A549 (cell line): ENCODE data around the gene DYNLT2. TPM values are rescaled to one million over a fixed set of nuclear protein-coding genes. Genes with fewer than 3 reads are reported as not detected.
A peak's percentile ranks its signal among the peaks of the same experiment; 100 is the strongest.

Experiments
- ATAC-seq, 2 experiments: fragments of 200-7000 bp in 1 of 2; fragments of >200 bp in 1 of 2; cut with Nextera tagmentation in 1 of 2; cut with Tn5 transposase in 1 of 2; 3 replicates each; pipeline versions ENCODE4 v1.8.0 to v1.9.1; 2018 to 2020; ENCODE audit warnings: mild to moderate bottlenecking in 1 of 2, moderate library complexity in 1 of 2
- CTCF ChIA-PET: fragments of 300-600 bp; sonication (Branson Sonifier 250); formaldehyde crosslinking; extraction: SDS; loops from one replicate; lab custom pipeline; 2021; ENCODE audit warnings: antibody characterized with exemption, inconsistent platforms; lab: Yijun Ruan, JAX
- POLR2A ChIA-PET: fragments of 350-600 bp; formaldehyde crosslinking; extraction: SDS; loops from one replicate; lab custom pipeline; 2021; ENCODE audit warnings: antibody characterized with exemption, inconsistent platforms; lab: Yijun Ruan, JAX
- DNase-seq, 2 experiments: peaks; one replicate each; pipeline versions ENCODE4 v3.0.0 to v3.0.0-alpha.2; 2011 to 2016; ENCODE audit warnings: low read depth in 1 of 2, low spot score in 1 of 2
- FAIRE-seq: peaks from 2 replicates; lab custom pipeline; 2011; peaks lifted over from hg19 to GRCh38; lab: Jason Lieb, UNC
- H3K27ac ChIP-seq, 2 experiments: fragments of >200 bp; sonication (Bioruptor Twin); formaldehyde crosslinking; 3 replicates each; pipeline ENCODE4 v1.5.1; 2016 to 2017
- H3K4me1 ChIP-seq: fragments of >200 bp; sonication (Bioruptor Twin); formaldehyde crosslinking; 3 replicates; pipeline ENCODE4 v1.6.1; 2016
- H3K4me2 ChIP-seq: fragments of >200 bp; sonication (Bioruptor Twin); formaldehyde crosslinking; 3 replicates; pipeline ENCODE4 v1.6.1; 2016
- H3K4me3 ChIP-seq: fragments of >200 bp; sonication (Bioruptor Twin); formaldehyde crosslinking; 3 replicates; pipeline ENCODE4 v1.5.1; 2016
- H3K9me3 ChIP-seq: fragments of >200 bp; sonication (Bioruptor Twin); formaldehyde crosslinking; 3 replicates; pipeline ENCODE4 v1.6.1; 2016
- CBX8 ChIP-seq: fragments of 200-600 bp; sonication (generic); IDR thresholded peaks from 2 replicates; pipeline ENCODE4 v1.6.1; 2016
- EP300 ChIP-seq, 2 experiments: fragments of >200 bp; sonication (Bioruptor Twin); formaldehyde crosslinking; IDR thresholded peaks; 2 replicates in 1 of 2; 3 replicates in 1 of 2; pipeline ENCODE4 v1.6.1; 2016 to 2017
- FOSB ChIP-seq: fragments of 250-450 bp; sonication (Bioruptor Pico); IDR thresholded peaks from 2 replicates; pipeline ENCODE4 v1.5.0; 2020; ENCODE audit warnings: mild to moderate bottlenecking, moderate library complexity
- FOXS1 ChIP-seq: fragments of 250-450 bp; sonication (Bioruptor Pico); IDR thresholded peaks from 2 replicates; pipeline ENCODE4 v1.5.0; 2020; ENCODE audit warnings: mild to moderate bottlenecking, moderate library complexity
- GATA3 ChIP-seq: IDR thresholded peaks from 2 replicates; pipeline ENCODE4 v1.6.1; 2012; ENCODE audit warnings: borderline replicate concordance
- HEYL ChIP-seq: fragments of 250-450 bp; sonication (Bioruptor Pico); IDR thresholded peaks from 2 replicates; pipeline ENCODE4 v1.8.0; 2021; ENCODE audit warnings: mild to moderate bottlenecking, moderate library complexity
- HMGXB4 ChIP-seq: fragments of 250-450 bp; sonication (Bioruptor Pico); IDR thresholded peaks from 2 replicates; pipeline ENCODE4 v1.5.0; 2021; ENCODE audit warnings: mild to moderate bottlenecking, moderate library complexity, borderline replicate concordance
- HOXA7 ChIP-seq: fragments of 250-450 bp; sonication (Bioruptor Pico); IDR thresholded peaks from 2 replicates; pipeline ENCODE4 v1.5.0; 2020; ENCODE audit warnings: mild to moderate bottlenecking, moderate library complexity
- HOXB5 ChIP-seq: fragments of 250-450 bp; sonication (Bioruptor Pico); IDR thresholded peaks from 2 replicates; pipeline ENCODE4 v1.5.0; 2020; ENCODE audit warnings: mild to moderate bottlenecking, moderate library complexity
- JUN ChIP-seq, 2 experiments: fragments of >200 bp; sonication (Bioruptor Twin); formaldehyde crosslinking; IDR thresholded peaks; 2 replicates in 1 of 2; 3 replicates in 1 of 2; pipeline ENCODE4 v1.6.1; 2016 to 2017
- MAFK ChIP-seq: fragments of 450-650 bp; IDR thresholded peaks from 2 replicates; pipeline ENCODE4 v1.6.1; 2014; ENCODE audit not compliant: partially characterized antibody
- MAX ChIP-seq: IDR thresholded peaks from 2 replicates; pipeline ENCODE4 v1.6.1; 2012
- MAZ ChIP-seq: fragments of 150-350 bp; IDR thresholded peaks from 2 replicates; pipeline ENCODE4 v1.6.1; 2014; ENCODE audit warnings: antibody characterized with exemption, low read depth, low read length, borderline replicate concordance
- MYC ChIP-seq: IDR thresholded peaks from 2 replicates; pipeline ENCODE4 v1.6.1; 2012; ENCODE audit warnings: mild to moderate bottlenecking, inconsistent platforms, low read length, improper control_type of control experiment, borderline replicate concordance
- NPAS2 ChIP-seq: fragments of 250-450 bp; sonication (Bioruptor Pico); IDR thresholded peaks from 2 replicates; pipeline ENCODE4 v1.8.0; 2022; ENCODE audit warnings: mild to moderate bottlenecking, moderate library complexity, borderline replicate concordance
- PHF8 ChIP-seq: fragments of 200-600 bp; sonication (generic); IDR thresholded peaks from 2 replicates; pipeline ENCODE4 v1.6.1; 2016; ENCODE audit warnings: low read depth, mild to moderate bottlenecking, antibody characterized with exemption, moderate library complexity, borderline replicate concordance
- POLR2A ChIP-seq: IDR thresholded peaks from 2 replicates; pipeline ENCODE4 v1.6.1; 2012; ENCODE audit warnings: mild to moderate bottlenecking, low read length
- RARB ChIP-seq: fragments of 250-450 bp; sonication (Bioruptor Pico); IDR thresholded peaks from 2 replicates; pipeline ENCODE4 v1.8.0; 2021; ENCODE audit warnings: mild to moderate bottlenecking, moderate library complexity
- REST ChIP-seq: fragments of 200-600 bp; sonication (generic); IDR thresholded peaks from 2 replicates; pipeline ENCODE4 v1.6.1; 2016; ENCODE audit warnings: antibody characterized with exemption, mild to moderate bottlenecking, moderate library complexity
- SMC3 ChIP-seq: fragments of >200 bp; sonication (Bioruptor Twin); formaldehyde crosslinking; IDR thresholded peaks from 3 replicates; pipeline ENCODE4 v1.6.1; 2018; ENCODE audit warnings: inconsistent platforms
- SREBF2 ChIP-seq: fragments of 450-650 bp; IDR thresholded peaks from 2 replicates; pipeline ENCODE4 v1.6.1; 2014; ENCODE audit warnings: mild to moderate bottlenecking, moderate library complexity
- ZC3H11A ChIP-seq: fragments of 450-650 bp; IDR thresholded peaks from 2 replicates; pipeline ENCODE4 v1.6.1; 2014; ENCODE audit warnings: antibody characterized with exemption, mild to moderate bottlenecking
- WGBS: methylation state at CpG from one replicate; pipeline ENCODE4 v1.1.6; 2017; ENCODE audit errors: missing lambda C conversion rate; 5-methylcytosine and 5-hydroxymethylcytosine counted together
- polyA plus RNA-seq, 4 experiments: library from polyadenylated mRNA; depleted of rRNA in 3 of 4; stranded (reverse); fragments of >200 nt; fragmentation: RNase III in 1 of 4; extraction: RNeasy Plus Mini Kit Qiagen cat#74134 plus additional on column Dnase treatment in 1 of 4; gene quantifications; 2 replicates in 3 of 4; 3 replicates in 1 of 4; pipeline ENCODE4 v1.2.3, GENCODE V29; 2011 to 2017
- TF ChIP-seq, protein P1 (sequence below): fragments of >200 bp; sonication (Bioruptor Twin); formaldehyde crosslinking; IDR thresholded peaks from 2 replicates; pipeline ENCODE4 v1.6.1; 2016
- TF ChIP-seq, protein P2 (sequence below): fragments of 450-650 bp; IDR thresholded peaks from 2 replicates; pipeline ENCODE4 v1.6.1; 2014; ENCODE audit warnings: antibody characterized with exemption
- TF ChIP-seq, protein P3 (sequence below): IDR thresholded peaks from 2 replicates; pipeline ENCODE4 v1.6.1; 2012

DYNLT2 gene
- polyA plus RNA-seq, 2 of the 4 experiments (the other 2 are of a cell fraction) = 1.1 to 2.0 TPM

DNA sequence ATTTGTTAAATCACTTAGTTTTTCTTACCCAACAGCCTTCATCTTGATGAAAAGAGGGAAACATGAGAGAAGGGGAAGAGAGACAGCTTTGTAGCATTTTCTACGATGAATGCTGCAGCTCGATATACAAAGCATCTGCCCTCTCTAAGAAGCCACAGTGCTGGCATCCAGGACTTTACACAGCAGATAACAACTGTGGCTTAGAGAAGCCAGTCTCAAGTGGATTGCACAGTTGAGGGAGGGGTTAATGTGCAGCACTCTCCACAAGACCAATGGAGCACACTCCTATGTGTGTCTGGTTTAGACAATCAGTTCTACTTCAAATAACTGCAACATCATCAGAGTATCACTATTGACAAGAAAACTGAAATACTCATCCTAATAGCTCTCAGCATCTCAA lies 43.6 kb downstream of the DYNLT2 start:
- Histone ChIP-seq H3K4me2 (no peak overlapping the region), H3K27ac (no peak overlapping the region), H3K9me3 (no peaks in the 10 kb centered on the region), H3K4me1 (peaks cover 24% of the 10 kb centered on the region), H3K4me3 (no peak overlapping the region)
- no peak for ATAC-seq
- POLR2A ChIA-PET = no interaction called here
- WGBS = 90% methylated on average over 2 of the region's 2 CpGs
- DNase-seq = no peak
- no peak for FAIRE-seq
- no peak for TF ChIP-seq MYC
- no peak for TF ChIP-seq EP300 (IDR thresholded peaks at IDR 0.05)
- TF ChIP-seq NPAS2 = no peak
- no peak for TF ChIP-seq MAFK
- CTCF ChIA-PET = interaction anchor here (1.3 kb wide), 1 partner anchor 10 kb away, joined by 3 read pairs; no protein-coding TSS in a partner anchor

DNA sequence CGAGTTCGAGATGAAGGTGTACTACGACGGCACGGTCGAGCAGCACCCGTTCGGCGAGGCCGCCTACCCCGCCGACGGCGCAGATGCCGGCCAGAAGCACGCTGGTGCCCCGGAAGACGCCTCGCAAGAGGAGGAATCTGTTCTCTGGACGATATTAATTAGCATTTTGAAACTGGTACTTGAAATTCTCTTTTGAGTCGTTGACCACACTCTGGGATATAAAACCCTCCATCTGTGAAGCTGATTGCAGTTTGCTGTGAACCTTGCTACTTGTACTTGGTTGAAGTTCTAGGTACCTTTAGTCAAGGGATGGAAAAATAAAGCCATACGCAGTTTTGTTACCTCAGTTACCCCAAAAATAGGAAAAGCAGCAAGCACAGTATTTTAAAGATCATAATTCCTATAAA lies 48.5 kb downstream of the DYNLT2 start:
- peaks cover 31% of the 10 kb centered on the region for H3K4me1 ChIP-seq
- FAIRE-seq = no peak
- H3K9me3 ChIP-seq = no peaks in the 10 kb centered on the region
- peak overlapping the region; percentile 90 to 100 for H3K27ac ChIP-seq
- ChIA-PET CTCF (interaction anchor here (0.8 to 1.4 kb wide), 2 partner anchors 8 to 25 kb away, joined by 3 read pairs; no protein-coding TSS in a partner anchor), POLR2A (interaction anchor here (0.5 to 2.1 kb wide), 7 partner anchors 9 to 746 kb away, joined by 3 to 13 read pairs (median 3); partner anchors contain the start of genes DYNLT2 and ERMARD)
- TF ChIP-seq HOXB5 (no peak), HEYL (CRISPR knock-in tag) (no peak), RARB (CRISPR knock-in tag) (no peak), GATA3 (no peak), HOXA7 (CRISPR knock-in tag) (no peak), SREBF2 (no peak), REST (no peak), EP300 (IDR thresholded peaks at IDR 0.05) (no peak)
- TF ChIP-seq, protein P1, sequence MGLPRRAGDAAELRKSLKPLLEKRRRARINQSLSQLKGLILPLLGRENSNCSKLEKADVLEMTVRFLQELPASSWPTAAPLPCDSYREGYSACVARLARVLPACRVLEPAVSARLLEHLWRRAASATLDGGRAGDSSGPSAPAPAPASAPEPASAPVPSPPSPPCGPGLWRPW = no peak
- TF ChIP-seq, protein P2, sequence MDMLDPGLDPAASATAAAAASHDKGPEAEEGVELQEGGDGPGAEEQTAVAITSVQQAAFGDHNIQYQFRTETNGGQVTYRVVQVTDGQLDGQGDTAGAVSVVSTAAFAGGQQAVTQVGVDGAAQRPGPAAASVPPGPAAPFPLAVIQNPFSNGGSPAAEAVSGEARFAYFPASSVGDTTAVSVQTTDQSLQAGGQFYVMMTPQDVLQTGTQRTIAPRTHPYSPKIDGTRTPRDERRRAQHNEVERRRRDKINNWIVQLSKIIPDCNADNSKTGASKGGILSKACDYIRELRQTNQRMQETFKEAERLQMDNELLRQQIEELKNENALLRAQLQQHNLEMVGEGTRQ = no peak
- no peak for DNase-seq
- WGBS = 17% methylated on average over 2 of the region's 22 CpGs
- H3K4me3 ChIP-seq = peak overlapping the region; percentile 67
- ATAC-seq = no peak
- H3K4me2 ChIP-seq = peak overlapping the region; percentile 94

GRCh38 chr6:169701954-169702839 lies 49.2 kb downstream of the DYNLT2 start, which contains the start of the genes C6orf120 and WDR27:
TSS of gene C6orf120 (plus strand) at chr6:169702126. CDS start at chr6:169702460, 334 bp downstream.
TSS of gene WDR27 (minus strand) at chr6:169702029. CDS start at chr6:169689005, 13,024 bp downstream.
- no peak for FAIRE-seq
- TF ChIP-seq FOXS1 (no peak), MAX (peak; percentile 69), PHF8 (peak; percentile 73), HMGXB4 (CRISPR knock-in tag) (no peak), MAZ (no peak), JUN (IDR thresholded peaks at IDR 0.05) (peak; percentile 75 to 77; a peak in 4 of 5 replicates), POLR2A (peak; percentile 78), FOSB (no peak), CBX8 (no peak), ZC3H11A (no peak), SMC3 (peak; percentile 7; the same call in 1 of the 3 replicates)
- TF ChIP-seq, protein P3, sequence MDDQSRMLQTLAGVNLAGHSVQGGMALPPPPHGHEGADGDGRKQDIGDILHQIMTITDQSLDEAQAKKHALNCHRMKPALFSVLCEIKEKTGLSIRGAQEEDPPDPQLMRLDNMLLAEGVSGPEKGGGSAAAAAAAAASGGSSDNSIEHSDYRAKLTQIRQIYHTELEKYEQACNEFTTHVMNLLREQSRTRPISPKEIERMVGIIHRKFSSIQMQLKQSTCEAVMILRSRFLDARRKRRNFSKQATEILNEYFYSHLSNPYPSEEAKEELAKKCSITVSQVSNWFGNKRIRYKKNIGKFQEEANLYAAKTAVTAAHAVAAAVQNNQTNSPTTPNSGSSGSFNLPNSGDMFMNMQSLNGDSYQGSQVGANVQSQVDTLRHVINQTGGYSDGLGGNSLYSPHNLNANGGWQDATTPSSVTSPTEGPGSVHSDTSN = no peak

More at GRCh38 chr6:169701954-169702839, 49.2 kb downstream of the DYNLT2 start, which contains the start of the genes C6orf120 and WDR27:
- Histone ChIP-seq H3K4me1 (peaks cover 31% of the 10 kb centered on the region), H3K4me2 (peak within 1 kb of the TSS; percentile 94), H3K9me3 (no peaks in the 10 kb centered on the region), H3K27ac (peak within 1 kb of the TSS; percentile 90 to 100), H3K4me3 (peak within 1 kb of the TSS; percentile 67)
- ATAC-seq (peak; percentile 96 to 97), DNase-seq (peak; percentile 90 to 94)
- ChIA-PET POLR2A (interaction anchor here (0.5 to 2.1 kb wide), 9 partner anchors 10 to 745 kb away, joined by 3 to 13 read pairs (median 3); partner anchors contain the start of genes DYNLT2 and ERMARD), CTCF (interaction anchor here (0.6 to 1.4 kb wide), 3 partner anchors 9 to 1561 kb away, joined by 3 read pairs; no protein-coding TSS in a partner anchor)
- WGBS = 0% methylated on average over 6 of the region's 92 CpGs
